Umbilical cord (tissue), 2 donors: ENCODE measurements around the gene GGA3. TPM values are rescaled to one million over a fixed set of nuclear protein-coding genes. Genes with fewer than 3 reads are reported as not detected.
"Not testable (repeated sequence)": the region's sequence is repeated elsewhere in the genome, so short reads cannot be mapped to it uniquely, and the experiment has no call there.

Source experiments
- DNase-seq: peaks from one replicate; pipeline ENCODE4 v3.0.0-alpha.2; 2015; ENCODE audit warnings: low spot score
- total RNA-seq: library from RNA; depleted of rRNA; stranded (reverse); fragments of >200 nt; gene quantifications from one replicate; pipeline ENCODE4 v1.2.3, GENCODE V29; 2014; ENCODE audit warnings: low replicate concordance; ENCODE audit not compliant: insufficient read depth

Gene GGA3
- total RNA-seq, 1 donor from 2014 or later: 33.7 TPM

- DNase-seq: no peak
These were observed 12.7 kb upstream of the GGA3 start for GRCh38 chr17:75273977-75274708.

GRCh38 chr17:75272848-75273184 lies 11.4 kb upstream of the GGA3 start:
- no peak for DNase-seq

- DNase-seq: no peak
These were observed 10.8 kb upstream of the GGA3 start for GRCh38 chr17:75271955-75272847.

- peak; percentile 75 for DNase-seq
These were observed 10.0 kb upstream of the GGA3 start for GRCh38 chr17:75271233-75271954.

- no peak for DNase-seq
These were observed 9.5 kb upstream of the GGA3 start, which contains the start of gene MIF4GD for GRCh38 chr17:75270966-75271232. Gene MIF4GD (minus strand): TSS chr17:75271231. CDS start chr17:75270195, 1,036 bp downstream.

- DNase-seq: peak; percentile 61
These were observed 9.0 kb upstream of the GGA3 start for GRCh38 chr17:75270218-75270965.

GRCh38 chr17:75269844-75270217 lies 8.4 kb upstream of the GGA3 start:
- no peak for DNase-seq

GRCh38 chr17:75267411-75268232 lies 6.2 kb upstream of the GGA3 start:
- no peak for DNase-seq

GRCh38 chr17:75267153-75267410 lies 5.7 kb upstream of the GGA3 start:
- DNase-seq: peak; percentile 15

- DNase-seq: no peak
These were observed 5.1 kb upstream of the GGA3 start for GRCh38 chr17:75266316-75267152.

GRCh38 chr17:75265614-75266315 lies 4.4 kb upstream of the GGA3 start:
- DNase-seq: peak; percentile 18

- no peak for DNase-seq
These were observed 1.6 kb upstream of the GGA3 start for GRCh38 chr17:75263055-75263454.

GRCh38 chr17:75262112-75262606 lies 753 bp upstream of the GGA3 start:
- DNase-seq: no peak

GRCh38 chr17:75260641-75261335 lies 618 bp downstream of the GGA3 start:
- DNase-seq: no peak

- not testable (repeated sequence) for DNase-seq
These were observed 4.2 kb downstream of the GGA3 start for GRCh38 chr17:75257228-75257627.

GRCh38 chr17:75255954-75256698 lies 5.3 kb downstream of the GGA3 start:
- not testable (repeated sequence) for DNase-seq

GRCh38 chr17:75252039-75252816 lies 9.2 kb downstream of the GGA3 start:
- no peak for DNase-seq
